Neural crest cell (in vitro differentiated cells): ENCODE data around the gene ZNF79. TPM values are rescaled to one million over a fixed set of nuclear protein-coding genes. Genes with fewer than 3 reads are reported as not detected.

ENCODE experiments used
- DNase-seq: peaks from one replicate; pipeline ENCODE4 v3.0.0; 2021; ENCODE audit warnings: low read depth, mixed read lengths, low spot score
- H3K27ac Mint-ChIP-seq: one replicate; pipeline ENCODE4 v1.8.0; 2021; ENCODE audit warnings: mild to moderate bottlenecking, mixed read lengths; ENCODE audit not compliant: unreplicated experiment
- H3K27me3 Mint-ChIP-seq: 2 replicates; pipeline ENCODE4 v1.8.0; 2021; ENCODE audit warnings: low read depth, mild to moderate bottlenecking, mixed read lengths
- H3K36me3 Mint-ChIP-seq: 2 replicates; pipeline ENCODE4 v1.8.0; 2021; ENCODE audit warnings: low read depth, mild to moderate bottlenecking, mixed read lengths
- H3K4me1 Mint-ChIP-seq: 2 replicates; pipeline ENCODE4 v1.8.0; 2021; ENCODE audit warnings: mixed read lengths
- H3K4me3 Mint-ChIP-seq: one replicate; pipeline ENCODE4 v1.8.0; 2021; ENCODE audit warnings: mild to moderate bottlenecking, mixed read lengths
- H3K9me3 Mint-ChIP-seq: 2 replicates; pipeline ENCODE4 v1.8.0; 2021; ENCODE audit warnings: mixed read lengths
- CTCF ChIP-seq: fragments of 200-600 bp; sonication (generic); conservative IDR thresholded peaks from 2 replicates; pipeline ENCODE4 v1.5.0; 2021; ENCODE audit warnings: antibody characterized with exemption, mild to moderate bottlenecking
- total RNA-seq: library from RNA; stranded (reverse); gene quantifications from 2 replicates; pipeline ENCODE4 v1.2.1, GENCODE V29; 2021

ZNF79 gene
- total RNA-seq, 1 donor from 2014 or later, result 13.2 TPM

GRCh38 chr9:127395497-127396252 is 28.5 kb upstream of the ZNF79 start:
- Mint-ChIP-seq H3K36me3 (no peaks in the 10 kb centered on the region), H3K4me3 (peak overlapping the region; percentile 90), H3K27me3 (no peaks in the 10 kb centered on the region), H3K27ac (peak overlapping the region; percentile 84), H3K9me3 (no peaks in the 10 kb centered on the region), H3K4me1 (peaks cover 16% of the 10 kb centered on the region)
- DNase-seq, result no peak
- no peak for TF ChIP-seq CTCF

GRCh38 chr9:127396253-127396807 is 27.9 kb upstream of the ZNF79 start:
- Mint-ChIP-seq H3K27me3 (no peaks in the 10 kb centered on the region), H3K9me3 (no peaks in the 10 kb centered on the region), H3K36me3 (no peaks in the 10 kb centered on the region), H3K27ac (peak overlapping the region; percentile 84), H3K4me1 (peaks cover 16% of the 10 kb centered on the region), H3K4me3 (peak overlapping the region; percentile 90)
- no peak for DNase-seq
- TF ChIP-seq CTCF, result no peak

GRCh38 chr9:127396808-127397645 is 27.2 kb upstream of the ZNF79 start, which contains the start of gene SLC2A8:
Gene SLC2A8 (plus strand): TSS chr9:127397169. CDS start chr9:127397231, 62 bp downstream.
- peak; percentile 52 for TF ChIP-seq CTCF
- H3K27me3 Mint-ChIP-seq, result no peaks in the 10 kb centered on the region
- peak; percentile 96 for DNase-seq
- no peaks in the 10 kb centered on the region for H3K36me3 Mint-ChIP-seq
- peak within 1 kb of the TSS; percentile 84 for H3K27ac Mint-ChIP-seq
- H3K4me1 Mint-ChIP-seq, result peaks cover 16% of the 10 kb centered on the region
- no peaks in the 10 kb centered on the region for H3K9me3 Mint-ChIP-seq
- peak within 1 kb of the TSS; percentile 91 for H3K4me3 Mint-ChIP-seq

- TF ChIP-seq CTCF, result peak; percentile 62
- H3K4me3 Mint-ChIP-seq, result peak overlapping the region; percentile 91
- H3K4me1 Mint-ChIP-seq, result peaks cover 16% of the 10 kb centered on the region
- H3K27ac Mint-ChIP-seq, result no peak overlapping the region
- H3K27me3 Mint-ChIP-seq, result no peaks in the 10 kb centered on the region
- no peaks in the 10 kb centered on the region for H3K9me3 Mint-ChIP-seq
- DNase-seq, result peak; percentile 35
- H3K36me3 Mint-ChIP-seq, result no peaks in the 10 kb centered on the region
Observed at GRCh38 chr9:127397646-127398274, 26.4 kb upstream of the ZNF79 start.

- H3K27ac Mint-ChIP-seq, result no peak overlapping the region
Observed at GRCh38 chr9:127398275-127398647, 25.9 kb upstream of the ZNF79 start.

More at GRCh38 chr9:127398275-127398647, 25.9 kb upstream of the ZNF79 start:
- H3K27me3 Mint-ChIP-seq, result no peaks in the 10 kb centered on the region
- no peak for DNase-seq
- H3K4me3 Mint-ChIP-seq, result peak overlapping the region; percentile 91
- H3K36me3 Mint-ChIP-seq, result no peaks in the 10 kb centered on the region
- peaks cover 16% of the 10 kb centered on the region for H3K4me1 Mint-ChIP-seq
- no peak for TF ChIP-seq CTCF
- H3K9me3 Mint-ChIP-seq, result no peaks in the 10 kb centered on the region
